K562 (cell line): ENCODE data around the gene ABR. TPM values are rescaled to one million over a fixed set of nuclear protein-coding genes. Genes with fewer than 3 reads are reported as not detected.

ENCODE experiments used
- ATAC-seq: fragments of 200-7000 bp; cut with Tn5 transposase; 3 replicates; pipeline ENCODE4 v1.9.1; 2020; ENCODE audit warnings: moderate library complexity
- BruUV-seq: library from RNA; stranded (reverse); fragments of 400-500 nt; replicated peaks from 2 replicates; lab custom pipeline; 2021; lab: Mats Ljungman, UMichigan
- CTCF ChIA-PET: fragments of 300-600 bp; formaldehyde crosslinking; extraction: SDS; loops from one replicate; lab custom pipeline; 2021; ENCODE audit warnings: low intra/inter-chr PET ratio; lab: Yijun Ruan, JAX
- POLR2A ChIA-PET: fragments of 300-600, 350-650 bp; sonication (Branson Sonifier 250); formaldehyde crosslinking; extraction: SDS; loops from one replicate; lab custom pipeline; 2021; ENCODE audit warnings: antibody characterized with exemption, inconsistent platforms; lab: Yijun Ruan, JAX
- DNase-seq, 4 experiments: peaks; one replicate each; pipeline versions ENCODE4 v3.0.0 to v3.0.0-alpha.2; 2011 to 2018; ENCODE audit warnings: low spot score in 3 of 4, mixed read lengths in 3 of 4; ENCODE audit errors: extremely low read depth in 1 of 4
- FAIRE-seq: peaks from 2 replicates; lab custom pipeline; 2011; peaks lifted over from hg19 to GRCh38; lab: Jason Lieb, UNC
- H2AFZ ChIP-seq: 2 replicates; pipeline ENCODE4 v1.6.0; 2011; ENCODE audit warnings: low read depth, low read length, control low read depth, inconsistent platforms
- H3K27ac ChIP-seq: fragments of 200-600 bp; 3 replicates; pipeline ENCODE4 v1.8.0; 2011; ENCODE audit warnings: low read depth, mild to moderate bottlenecking, control low read depth, inconsistent platforms, low read length, moderate library complexity, mixed read lengths; ENCODE audit errors: extremely low read depth
- H3K27me3 ChIP-seq, 2 experiments: fragments of 300-600 bp in 1 of 2; 2 replicates in 1 of 2; 3 replicates in 1 of 2; pipeline versions ENCODE4 v1.6.0 to v1.8.0; 2011; ENCODE audit warnings: inconsistent platforms in 2 of 2, low read length in 2 of 2, mild to moderate bottlenecking in 1 of 2, mixed read lengths in 1 of 2, moderate library complexity in 1 of 2; ENCODE audit not compliant: control insufficient read depth in 2 of 2, insufficient read depth in 2 of 2
- H3K36me3 ChIP-seq: fragments of 300-600 bp; 3 replicates; pipeline ENCODE4 v1.8.0; 2011; ENCODE audit warnings: mild to moderate bottlenecking, low read length, inconsistent platforms; ENCODE audit not compliant: control insufficient read depth, insufficient read depth
- H3K4me1 ChIP-seq, 2 experiments: fragments of 200-600 bp in 1 of 2; replicated peaks in 1 of 2; 2 replicates in 1 of 2; 3 replicates in 1 of 2; pipeline versions ENCODE4 v1.5.1 to v1.8.0; 2011; ENCODE audit warnings: inconsistent platforms in 2 of 2, low read length in 2 of 2, mild to moderate bottlenecking in 1 of 2, mixed read lengths in 1 of 2, moderate library complexity in 1 of 2; ENCODE audit not compliant: control insufficient read depth in 2 of 2, insufficient read depth in 2 of 2
- H3K4me2 ChIP-seq: 2 replicates; pipeline ENCODE4 v1.6.1; 2011; ENCODE audit warnings: low read length, control low read depth, inconsistent platforms, mixed read lengths; ENCODE audit not compliant: insufficient read depth
- H3K4me3 ChIP-seq: fragments of 200-600 bp; sonication (generic), shearing (Covaris generic); 2 replicates; pipeline ENCODE4 v1.5.1; 2016; ENCODE audit warnings: control low read depth, inconsistent platforms
- H3K79me2 ChIP-seq: fragments of 200-600 bp; 3 replicates; pipeline ENCODE4 v1.8.0; 2011; ENCODE audit warnings: low read length, inconsistent platforms; ENCODE audit not compliant: control insufficient read depth, insufficient read depth
- H3K9ac ChIP-seq, 2 experiments: 2 replicates each; pipeline versions ENCODE4 v1.6.0 to v1.6.1; 2011; ENCODE audit warnings: low read depth in 2 of 2, low read length in 2 of 2, control low read depth in 1 of 2, inconsistent platforms in 1 of 2, mild to moderate bottlenecking in 1 of 2, mixed read lengths in 1 of 2; ENCODE audit not compliant: insufficient read depth in 1 of 2
- H3K9me1 ChIP-seq: one replicate; pipeline ENCODE4 v1.6.0; 2011; ENCODE audit warnings: inconsistent platforms, mild to moderate bottlenecking, low read length, moderate library complexity; ENCODE audit not compliant: control insufficient read depth, insufficient read depth
- H3K9me3 ChIP-seq: replicated peaks from 2 replicates; pipeline ENCODE4 v1.5.1; 2011; ENCODE audit warnings: low read depth, low read length, inconsistent platforms; ENCODE audit not compliant: control insufficient read depth, insufficient read depth
- H4K20me1 ChIP-seq: replicated peaks from 2 replicates; pipeline ENCODE4 v1.6.1; 2011; ENCODE audit warnings: low read length, inconsistent platforms, mixed read lengths; ENCODE audit not compliant: control insufficient read depth, insufficient read depth
- HIVEP1 ChIP-seq: fragments of 250-450 bp; sonication (Bioruptor Pico); IDR thresholded peaks from 2 replicates; pipeline ENCODE4 v1.4.0; 2020; ENCODE audit warnings: mild to moderate bottlenecking
- KLF13 ChIP-seq: fragments of 450-650 bp; IDR thresholded peaks from 2 replicates; pipeline ENCODE4 v1.6.1; 2016; ENCODE audit warnings: missing genetic modification characterization, low read depth, mild to moderate bottlenecking, missing compliant biosample characterization, moderate library complexity, borderline replicate concordance
- PHB ChIP-seq: fragments of 250-450 bp; sonication (Bioruptor Pico); IDR thresholded peaks from 2 replicates; pipeline ENCODE4 v1.5.0; 2021
- RBM17 ChIP-seq: fragments of 200-400 bp; formaldehyde crosslinking; IDR thresholded peaks from 2 replicates; pipeline ENCODE4 v1.6.1; 2017; ENCODE audit warnings: low read depth, mild to moderate bottlenecking, low read length, borderline replicate concordance
- TCF7L2 ChIP-seq: fragments of 150-350 bp; IDR thresholded peaks from 2 replicates; pipeline ENCODE4 v1.6.1; 2016; ENCODE audit warnings: low read depth, mild to moderate bottlenecking, low read length, moderate library complexity
- ZNF589 ChIP-seq: fragments of 200-800 bp; sonication (Bioruptor generic); IDR thresholded peaks from 2 replicates; pipeline ENCODE4 v1.6.1; 2016; ENCODE audit warnings: low read depth, missing genetic modification characterization, missing compliant biosample characterization
- WGBS: fragments of 100-300 bp; shearing (Covaris generic); methylation state at CpG from one replicate; pipeline ENCODE4 v1.1.6; 2016; ENCODE audit warnings: low coverage, mixed read lengths; ENCODE audit not compliant: insufficient coverage; ENCODE audit errors: missing lambda C conversion rate; 5-methylcytosine and 5-hydroxymethylcytosine counted together
- in situ Hi-C: fragments of 300-500 bp; cut with MboI; formaldehyde crosslinking; loops from 4 replicates; pipeline ENCODE4 v1.15.0; 2018; ENCODE audit warnings: inconsistent platforms, mixed read lengths
- intact Hi-C: fragments of 100-400 bp; cut with micrococcal nuclease; formaldehyde crosslinking; loops from 2 replicates; pipeline ENCODE4 v1.14.2; 2022
- polyA plus RNA-seq, 8 experiments: library from polyadenylated mRNA; depleted of rRNA in 4 of 8; stranded (reverse) in 5 of 8; unstranded in 3 of 8; fragments of >200 nt; fragmentation: Nextera tagmentation in 2 of 8; fragmentation: Illumina TruSeq in 1 of 8; extraction: Ambion mirVana in 2 of 8; extraction: Trizol in 1 of 8; gene quantifications; 2 replicates each; pipeline versions ENCODE4 v1.2.1 to v1.2.3, GENCODE V29; 2011 to 2014; ENCODE audit warnings: inconsistent platforms in 1 of 8, missing spikeins in 1 of 8
- total RNA-seq, 7 experiments: library from RNA; depleted of rRNA in 6 of 7; stranded (reverse); fragments of >200 nt in 6 of 7; fragmentation: Illumina TruSeq in 2 of 7; extraction: Trizol in 2 of 7; gene quantifications; 2 replicates each; pipeline versions ENCODE4 v1.2.1 to v1.2.3, GENCODE V29; 2011 to 2021; ENCODE audit warnings: low replicate concordance in 1 of 7
- TF ChIP-seq, protein P1 (sequence below): fragments of 250-450 bp; sonication (Bioruptor Pico); IDR thresholded peaks from 2 replicates; pipeline ENCODE4 v1.5.0; 2022; ENCODE audit warnings: mild to moderate bottlenecking
- TF ChIP-seq, protein P2 (sequence below): IDR thresholded peaks from 2 replicates; pipeline ENCODE4 v1.6.1; 2014; ENCODE audit warnings: antibody characterized with exemption
- TF ChIP-seq, protein P3 (sequence below), 2 experiments: fragments of 450-650 bp in 1 of 2; sonication (generic) in 1 of 2; formaldehyde crosslinking in 1 of 2; IDR thresholded peaks in 1 of 2; conservative IDR thresholded peaks in 1 of 2; 2 replicates each; pipeline versions ENCODE4 v1.6.1 to v1.8.1; 2016 to 2023; ENCODE audit warnings: mild to moderate bottlenecking in 2 of 2, moderate library complexity in 2 of 2, inconsistent platforms in 1 of 2, missing genetic modification reagents in 1 of 2

ABR gene
- total and polyA plus RNA-seq, 9 of the 15 experiments (the other 6 are each of a cell fraction or from before 2014, with no cell fraction given): 0.07 to 1.6 (median 0.37) TPM; not detected in 1

DNA sequence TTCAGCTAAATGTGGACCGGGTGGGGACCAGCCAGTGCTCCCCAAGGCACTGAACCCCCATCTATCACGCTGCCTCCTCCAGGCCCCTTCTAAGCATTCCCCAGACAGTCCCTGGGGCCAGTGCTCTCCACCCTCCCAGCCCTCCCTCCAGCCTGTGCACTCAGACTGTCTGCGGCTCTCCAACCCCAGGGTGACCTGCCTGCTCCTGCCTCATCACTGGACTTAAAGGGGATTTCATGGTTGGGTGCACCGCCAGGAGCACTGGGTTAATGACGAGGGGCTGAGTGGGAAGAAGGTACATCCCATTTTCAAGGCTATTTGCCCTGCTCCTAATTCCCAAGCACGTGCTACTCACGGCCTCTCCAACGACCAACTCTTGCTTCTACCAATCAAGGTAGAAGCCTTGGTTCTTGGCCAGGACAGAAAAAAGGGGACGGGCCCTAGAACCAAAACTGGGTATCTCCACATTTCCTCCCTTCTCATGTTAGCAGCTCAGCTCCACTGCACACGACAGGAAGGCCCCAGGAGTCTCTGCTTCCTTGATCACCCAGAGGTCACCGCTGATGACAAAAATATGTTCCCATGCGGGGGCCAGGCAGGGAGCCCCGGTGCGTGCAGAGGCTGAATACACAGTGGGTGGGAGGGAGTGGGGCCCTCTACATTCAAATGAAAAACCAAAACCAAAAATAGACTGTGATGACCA, 3.5 kb upstream of the ABR start (continued):
- no peak for TF ChIP-seq KLF13 (tag)
- TF ChIP-seq TCF7L2: no peak
- no peak for TF ChIP-seq RBM17
- no peak for TF ChIP-seq PHB (CRISPR knock-in tag)
- TF ChIP-seq, all 486 proteins: peak for 0

DNA sequence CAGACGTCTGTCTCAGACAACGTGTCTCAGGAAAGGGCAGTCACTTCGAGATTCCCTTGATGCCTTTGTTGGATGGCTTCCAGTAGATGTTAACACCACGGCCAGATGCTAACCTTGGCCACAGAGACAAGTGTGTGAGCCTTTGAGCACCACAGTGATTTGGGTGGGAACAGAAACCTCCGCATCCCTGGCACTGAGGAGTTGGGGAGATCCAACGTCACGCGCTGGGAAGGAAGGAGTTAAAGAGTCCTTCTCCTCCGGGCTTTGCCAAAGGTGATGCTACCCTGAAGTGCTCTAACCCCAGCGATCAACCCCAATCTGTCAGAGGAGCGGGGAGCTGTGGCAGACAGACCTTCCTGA, 3.0 kb upstream of the ABR start:
- Histone ChIP-seq H2AFZ (no peak overlapping the region), H3K4me1 (peaks cover 0 to 24% of the 10 kb centered on the region in 2 experiments; a peak in 2 of 5 replicates), H3K4me3 (no peak overlapping the region), H3K4me2 (no peak overlapping the region), H3K9me3 (no peaks in the 10 kb centered on the region), H3K9ac (no peak overlapping the region), H3K27me3 (peaks cover 11 to 48% of the 10 kb centered on the region in 2 experiments; a peak in 3 of 5 replicates), H3K36me3 (no peaks in the 10 kb centered on the region), H3K27ac (no peak overlapping the region), H4K20me1 (no peaks in the 10 kb centered on the region; the same call in none of the 2 replicates), H3K9me1 (no peaks in the 10 kb centered on the region), H3K79me2 (no peaks in the 10 kb centered on the region)
- BruUV-seq: no TSS peak
- ChIA-PET CTCF (no interaction called here), POLR2A (no interaction called here)
- intact Hi-C loops: no loop called here
- ATAC-seq (no peak), FAIRE-seq (no peak), DNase-seq (no peak)
- in situ Hi-C loops: no loop called here
- 20% methylated on average over 9 of the region's 11 CpGs for WGBS
- TF ChIP-seq ZNF589 (CRISPR knock-in tag): no peak
- TF ChIP-seq HIVEP1 (CRISPR knock-in tag): no peak
- TF ChIP-seq, protein P1, sequence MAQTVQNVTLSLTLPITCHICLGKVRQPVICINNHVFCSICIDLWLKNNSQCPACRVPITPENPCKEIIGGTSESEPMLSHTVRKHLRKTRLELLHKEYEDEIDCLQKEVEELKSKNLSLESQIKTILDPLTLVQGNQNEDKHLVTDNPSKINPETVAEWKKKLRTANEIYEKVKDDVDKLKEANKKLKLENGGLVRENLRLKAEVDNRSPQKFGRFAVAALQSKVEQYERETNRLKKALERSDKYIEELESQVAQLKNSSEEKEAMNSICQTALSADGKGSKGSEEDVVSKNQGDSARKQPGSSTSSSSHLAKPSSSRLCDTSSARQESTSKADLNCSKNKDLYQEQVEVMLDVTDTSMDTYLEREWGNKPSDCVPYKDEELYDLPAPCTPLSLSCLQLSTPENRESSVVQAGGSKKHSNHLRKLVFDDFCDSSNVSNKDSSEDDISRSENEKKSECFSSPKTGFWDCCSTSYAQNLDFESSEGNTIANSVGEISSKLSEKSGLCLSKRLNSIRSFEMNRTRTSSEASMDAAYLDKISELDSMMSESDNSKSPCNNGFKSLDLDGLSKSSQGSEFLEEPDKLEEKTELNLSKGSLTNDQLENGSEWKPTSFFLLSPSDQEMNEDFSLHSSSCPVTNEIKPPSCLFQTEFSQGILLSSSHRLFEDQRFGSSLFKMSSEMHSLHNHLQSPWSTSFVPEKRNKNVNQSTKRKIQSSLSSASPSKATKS (CRISPR knock-in tag): no peak
- TF ChIP-seq, protein P2, sequence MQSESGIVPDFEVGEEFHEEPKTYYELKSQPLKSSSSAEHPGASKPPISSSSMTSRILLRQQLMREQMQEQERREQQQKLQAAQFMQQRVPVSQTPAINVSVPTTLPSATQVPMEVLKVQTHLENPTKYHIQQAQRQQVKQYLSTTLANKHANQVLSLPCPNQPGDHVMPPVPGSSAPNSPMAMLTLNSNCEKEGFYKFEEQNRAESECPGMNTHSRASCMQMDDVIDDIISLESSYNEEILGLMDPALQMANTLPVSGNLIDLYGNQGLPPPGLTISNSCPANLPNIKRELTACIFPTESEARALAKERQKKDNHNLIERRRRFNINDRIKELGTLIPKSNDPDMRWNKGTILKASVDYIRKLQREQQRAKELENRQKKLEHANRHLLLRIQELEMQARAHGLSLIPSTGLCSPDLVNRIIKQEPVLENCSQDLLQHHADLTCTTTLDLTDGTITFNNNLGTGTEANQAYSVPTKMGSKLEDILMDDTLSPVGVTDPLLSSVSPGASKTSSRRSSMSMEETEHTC: no peak
- TF ChIP-seq, protein P3, sequence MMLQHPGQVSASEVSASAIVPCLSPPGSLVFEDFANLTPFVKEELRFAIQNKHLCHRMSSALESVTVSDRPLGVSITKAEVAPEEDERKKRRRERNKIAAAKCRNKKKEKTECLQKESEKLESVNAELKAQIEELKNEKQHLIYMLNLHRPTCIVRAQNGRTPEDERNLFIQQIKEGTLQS (IDR thresholded peaks at IDR 0.05): no peak
- TF ChIP-seq, protein P3 (CRISPR knock-in tag; conservative IDR thresholded peaks at IDR 0.05): no peak
